HCT116 (cell line): ENCODE data around the gene AKR1B1. TPM values are rescaled to one million over a fixed set of nuclear protein-coding genes. Genes with fewer than 3 reads are reported as not detected.

Experiments
- ATAC-seq: fragments of 200-7000 bp; cut with Tn5 transposase; 2 replicates; pipeline ENCODE4 v1.9.1; 2020; ENCODE audit warnings: mild to moderate bottlenecking, moderate library complexity
- BruUV-seq: library from RNA; stranded (reverse); fragments of 400-500 nt; replicated peaks from 2 replicates; lab custom pipeline; 2021; lab: Mats Ljungman, UMichigan
- CTCF ChIA-PET: fragments of 300-600 bp; sonication (Branson Sonifier 250); formaldehyde crosslinking; loops from one replicate; lab custom pipeline; 2021; ENCODE audit warnings: antibody characterized with exemption; lab: Charles Lee
- POLR2A ChIA-PET: fragments of 300-600, 350-600 bp; sonication (Branson Sonifier 250); formaldehyde crosslinking; loops from one replicate; lab custom pipeline; 2021; ENCODE audit warnings: antibody characterized with exemption; lab: Charles Lee
- RAD21 ChIA-PET, 2 experiments: fragments of 300-600 bp; sonication (Branson Sonifier 250); formaldehyde crosslinking; loops; one replicate each; lab custom pipeline; 2023; ENCODE audit warnings: low total read pairs in 2 of 2; ENCODE audit not compliant: uncharacterized antibody in 2 of 2, unreplicated experiment in 2 of 2, low non-redundant PET in 1 of 2; lab: Charles Lee
- DNase-seq: peaks from one replicate; pipeline ENCODE4 v3.0.0-alpha.2; 2010; ENCODE audit warnings: low read depth, low spot score
- H2AFZ ChIP-seq: fragments of 200-600 bp; shearing (Covaris generic), sonication (generic); 2 replicates; pipeline ENCODE4 v1.6.1; 2017; ENCODE audit warnings: low read depth, mixed run types, mixed read lengths, antibody characterized with exemption, low read length; ENCODE audit not compliant: poor library complexity, severe bottlenecking
- H3K27ac ChIP-seq: 2 replicates; pipeline ENCODE4 v1.5.1; 2012; ENCODE audit warnings: low read depth, low read length
- H3K27me3 ChIP-seq: fragments of 200-600 bp; sonication (generic); 2 replicates; pipeline ENCODE4 v1.6.1; 2016; ENCODE audit warnings: mixed run types, low read length, mixed read lengths; ENCODE audit not compliant: insufficient read depth
- H3K36me3 ChIP-seq, 2 experiments: fragments of 200-500 bp in 1 of 2; fragments of 200-600 bp in 1 of 2; sonication (Bioruptor generic) in 1 of 2; sonication (generic) in 1 of 2; 2 replicates each; pipeline versions ENCODE4 v1.5.1 to v1.6.1; 2014 to 2016; ENCODE audit warnings: low read length in 2 of 2, inconsistent platforms in 1 of 2, mixed read lengths in 1 of 2, mixed run types in 1 of 2; ENCODE audit not compliant: insufficient read depth in 2 of 2, control insufficient read depth in 1 of 2
- H3K4me1 ChIP-seq, 2 experiments: fragments of 200-600 bp in 1 of 2; sonication (generic) in 1 of 2; 2 replicates each; pipeline versions ENCODE4 v1.5.1 to v1.6.1; 2012 to 2017; ENCODE audit warnings: low read length in 2 of 2, inconsistent platforms in 1 of 2, mild to moderate bottlenecking in 1 of 2, mixed read lengths in 1 of 2, mixed run types in 1 of 2, moderate library complexity in 1 of 2; ENCODE audit not compliant: insufficient read depth in 2 of 2, control insufficient read depth in 1 of 2
- H3K4me2 ChIP-seq: fragments of 200-600 bp; sonication (generic); 2 replicates; pipeline ENCODE4 v1.6.1; 2017; ENCODE audit warnings: mixed run types, low read length, mixed read lengths
- H3K4me3 ChIP-seq, 2 experiments: fragments of 200-600 bp in 1 of 2; sonication (generic) in 1 of 2; replicated peaks in 1 of 2; 2 replicates each; pipeline ENCODE4 v1.5.1; 2011 to 2016; ENCODE audit warnings: low read length in 2 of 2, control low read depth in 1 of 2, low read depth in 1 of 2, mild to moderate bottlenecking in 1 of 2, mixed read lengths in 1 of 2, mixed run types in 1 of 2
- H3K79me2 ChIP-seq: fragments of 200-600 bp; sonication (generic); 2 replicates; pipeline ENCODE4 v1.6.1; 2017; ENCODE audit warnings: mild to moderate bottlenecking, mixed run types, low read length, moderate library complexity, mixed read lengths; ENCODE audit not compliant: insufficient read depth
- H3K9ac ChIP-seq: fragments of 200-600 bp; sonication (generic); 2 replicates; pipeline ENCODE4 v1.6.1; 2016; ENCODE audit warnings: low read length, mixed read lengths
- H3K9me2 ChIP-seq: fragments of 200-600 bp; sonication (generic), shearing (Covaris generic); 2 replicates; pipeline ENCODE4 v1.6.1; 2017; ENCODE audit warnings: mixed run types, mild to moderate bottlenecking, moderate library complexity; ENCODE audit not compliant: insufficient read depth
- H3K9me3 ChIP-seq, 2 experiments: fragments of 200-500 bp in 1 of 2; fragments of 200-600 bp in 1 of 2; sonication (Bioruptor generic) in 1 of 2; sonication (generic) in 1 of 2; 2 replicates each; pipeline ENCODE4 v1.6.1; 2014 to 2017; ENCODE audit warnings: low read length in 2 of 2, mixed read lengths in 2 of 2, inconsistent platforms in 1 of 2, low read depth in 1 of 2, mild to moderate bottlenecking in 1 of 2, mixed run types in 1 of 2, moderate library complexity in 1 of 2; ENCODE audit not compliant: control insufficient read depth in 1 of 2, insufficient read depth in 1 of 2
- H4K20me1 ChIP-seq: fragments of 200-600 bp; sonication (generic), shearing (Covaris generic); 2 replicates; pipeline ENCODE4 v1.6.1; 2017; ENCODE audit warnings: mixed run types, mild to moderate bottlenecking, moderate library complexity; ENCODE audit not compliant: insufficient read depth
- CBX3 ChIP-seq: IDR thresholded peaks from 2 replicates; pipeline ENCODE4 v1.6.1; 2012; ENCODE audit warnings: low read depth
- CEBPB ChIP-seq: IDR thresholded peaks from 2 replicates; pipeline ENCODE4 v1.6.1; 2012; ENCODE audit warnings: low read depth
- CTCF ChIP-seq, 3 experiments: fragments of 200-600 bp in 1 of 3; sonication (generic) in 1 of 3; IDR thresholded peaks in 2 of 3; conservative IDR thresholded peaks in 1 of 3; 2 replicates each; pipeline ENCODE4 v1.5.1; 2012 to 2017; ENCODE audit warnings: low read depth in 2 of 3, low read length in 2 of 3, antibody characterized with exemption in 1 of 3, borderline replicate concordance in 1 of 3, control low read depth in 1 of 3, mild to moderate bottlenecking in 1 of 3, mixed read lengths in 1 of 3, mixed run types in 1 of 3, moderate library complexity in 1 of 3; ENCODE audit not compliant: insufficient read depth in 1 of 3
- ELF1 ChIP-seq: IDR thresholded peaks from 2 replicates; pipeline ENCODE4 v1.6.1; 2012; ENCODE audit warnings: low read depth, borderline replicate concordance
- EZH2 ChIP-seq: fragments of 200-600 bp; sonication (generic); IDR thresholded peaks from 2 replicates; pipeline ENCODE4 v1.6.1; 2017; ENCODE audit warnings: antibody characterized with exemption, mixed run types
- EZH2phosphoT487 ChIP-seq: fragments of 200-600 bp; IDR thresholded peaks from 2 replicates; pipeline ENCODE4 v1.6.1; 2018; ENCODE audit warnings: antibody characterized with exemption, borderline replicate concordance
- JUND ChIP-seq: IDR thresholded peaks from 2 replicates; pipeline ENCODE4 v1.6.1; 2012
- MAX ChIP-seq: IDR thresholded peaks from 2 replicates; pipeline ENCODE4 v1.6.1; 2012
- POLR2AphosphoS5 ChIP-seq: IDR thresholded peaks from 2 replicates; pipeline ENCODE4 v1.6.1; 2011; ENCODE audit warnings: mild to moderate bottlenecking, low read depth, low read length, moderate library complexity
- SRF ChIP-seq: IDR thresholded peaks from 2 replicates; pipeline ENCODE4 v1.6.1; 2012; ENCODE audit warnings: low read depth
- TCF7L2 ChIP-seq: IDR thresholded peaks from 2 replicates; pipeline ENCODE4 v1.7.0; 2011; ENCODE audit warnings: borderline replicate concordance, inconsistent platforms; ENCODE audit not compliant: insufficient read depth, insufficient read length; ENCODE audit errors: extremely low read depth
- ZNF274 ChIP-seq: fragments of 200-500 bp; sonication (Bioruptor generic); IDR thresholded peaks from 2 replicates; pipeline ENCODE4 v1.6.1; 2014; ENCODE audit warnings: mild to moderate bottlenecking, low read depth, low read length, inconsistent platforms
- intact Hi-C: fragments of 100-400 bp; cut with micrococcal nuclease; formaldehyde crosslinking; loops from 2 replicates; pipeline ENCODE4 v1.10.0; 2022
- total RNA-seq: library from RNA; stranded (reverse); gene quantifications from one replicate; pipeline ENCODE4 v1.2.1, GENCODE V29; 2021; ENCODE audit not compliant: unreplicated experiment
- TF ChIP-seq, protein P1 (sequence below): IDR thresholded peaks from 2 replicates; pipeline ENCODE4 v1.6.1; 2011; ENCODE audit warnings: mild to moderate bottlenecking, low read length, moderate library complexity; ENCODE audit not compliant: insufficient replicate concordance; ENCODE audit errors: extremely low read depth

Gene AKR1B1
- total RNA-seq, 1 experiment from 2014 or later = 56.8 TPM

DNA sequence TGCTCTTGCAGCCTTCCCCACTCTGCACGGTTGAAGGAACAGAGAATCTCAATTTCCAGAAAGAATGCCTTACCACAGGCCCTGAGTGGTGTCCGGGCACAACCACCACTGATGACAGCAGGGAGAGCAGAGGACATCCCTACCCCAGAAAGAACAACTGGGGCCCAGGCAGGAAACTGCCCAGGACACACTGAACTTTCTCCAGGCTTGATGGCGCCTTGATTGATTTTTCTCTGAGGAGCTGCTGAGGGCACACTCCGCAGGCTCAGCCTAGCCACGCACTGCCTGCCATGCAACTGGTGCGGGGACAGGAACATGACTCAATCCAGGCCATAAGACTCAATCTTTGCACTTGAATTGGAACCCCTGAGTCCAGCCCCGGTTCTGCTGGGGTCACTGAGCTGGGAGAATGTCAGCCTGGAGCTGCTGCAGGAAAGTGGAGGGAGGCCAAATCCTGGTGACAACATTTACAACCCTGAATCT is 5.9 kb downstream of the AKR1B1 start (continued):
- TF ChIP-seq, protein P1, sequence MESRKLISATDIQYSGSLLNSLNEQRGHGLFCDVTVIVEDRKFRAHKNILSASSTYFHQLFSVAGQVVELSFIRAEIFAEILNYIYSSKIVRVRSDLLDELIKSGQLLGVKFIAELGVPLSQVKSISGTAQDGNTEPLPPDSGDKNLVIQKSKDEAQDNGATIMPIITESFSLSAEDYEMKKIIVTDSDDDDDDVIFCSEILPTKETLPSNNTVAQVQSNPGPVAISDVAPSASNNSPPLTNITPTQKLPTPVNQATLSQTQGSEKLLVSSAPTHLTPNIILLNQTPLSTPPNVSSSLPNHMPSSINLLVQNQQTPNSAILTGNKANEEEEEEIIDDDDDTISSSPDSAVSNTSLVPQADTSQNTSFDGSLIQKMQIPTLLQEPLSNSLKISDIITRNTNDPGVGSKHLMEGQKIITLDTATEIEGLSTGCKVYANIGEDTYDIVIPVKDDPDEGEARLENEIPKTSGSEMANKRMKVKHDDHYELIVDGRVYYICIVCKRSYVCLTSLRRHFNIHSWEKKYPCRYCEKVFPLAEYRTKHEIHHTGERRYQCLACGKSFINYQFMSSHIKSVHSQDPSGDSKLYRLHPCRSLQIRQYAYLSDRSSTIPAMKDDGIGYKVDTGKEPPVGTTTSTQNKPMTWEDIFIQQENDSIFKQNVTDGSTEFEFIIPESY = no peak
- TF ChIP-seq CEBPB (no peak), ELF1 (no peak), MAX (no peak), TCF7L2 (no peak), POLR2AphosphoS5 (no peak), CBX3 (no peak), JUND (no peak), ZNF274 (no peak), SRF (no peak), EZH2 (no peak)

DNA sequence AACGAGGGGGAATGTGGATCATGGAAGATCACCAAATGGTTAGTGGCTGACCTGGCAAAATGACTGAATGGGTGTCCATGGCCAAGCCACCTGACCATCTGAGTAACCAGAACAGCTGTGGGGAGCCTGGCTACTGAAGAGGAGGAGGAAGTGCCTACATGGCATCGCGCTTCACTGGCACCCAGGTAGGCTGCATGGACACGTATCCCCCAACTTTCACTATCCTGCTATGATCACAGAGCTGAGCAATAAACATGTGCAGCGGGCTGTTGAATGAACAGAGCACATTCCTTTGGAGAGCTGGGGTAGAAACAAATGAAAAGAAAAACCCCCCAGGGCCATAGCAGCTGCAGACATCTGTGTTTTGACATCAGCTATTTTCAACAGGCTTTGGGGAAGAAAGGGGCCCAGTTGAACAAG is 6.5 kb downstream of the AKR1B1 start:
- Histone ChIP-seq H3K27me3 (no peaks in the 10 kb centered on the region), H2AFZ (no peak overlapping the region), H3K4me1 (peaks cover 5 to 23% of the 10 kb centered on the region in 2 experiments), H3K4me3 (no peak overlapping the region), H3K9me3 (no peaks in the 10 kb centered on the region), H3K36me3 (no peaks in the 10 kb centered on the region)
- CTCF ChIA-PET = interaction anchor here (0.8 kb wide), 1 partner anchor 20 kb away, joined by 3 read pairs; no protein-coding TSS in a partner anchor
- no TSS peak for BruUV-seq
- RAD21 ChIA-PET = no interaction called here
- TF ChIP-seq, protein P1 = no peak
- no peak for TF ChIP-seq TCF7L2
- no peak for TF ChIP-seq EZH2phosphoT487
- no peak for TF ChIP-seq CBX3
- no peak for TF ChIP-seq CTCF (IDR thresholded peaks at IDR 0.05 in 2 of 3, conservative IDR thresholded peaks at IDR 0.05 in 1 of 3; ENCODE audit: borderline replicate concordance in 1 of 3, insufficient read depth in 1 of 3, low read depth in 2 of 3, low read length in 2 of 3)
- TF ChIP-seq, all 23 proteins: peak for 0
- Histone ChIP-seq H3K4me2 (no peak overlapping the region), H3K27ac (no peak overlapping the region), H3K9me2 (no peaks in the 10 kb centered on the region), H3K79me2 (no peaks in the 10 kb centered on the region), H3K9ac (no peak overlapping the region), H4K20me1 (no peaks in the 10 kb centered on the region)
- POLR2A ChIA-PET = no interaction called here
- DNase-seq (no peak), ATAC-seq (no peak)
- intact Hi-C loops = no loop called here
